AG04449 (cell line): Measurements from ENCODE around the gene RNASE3.
A peak's percentile ranks its signal among the peaks of the same experiment; 100 is the strongest.

Experiments
- CTCF ChIA-PET: fragments of 350-600 bp; formaldehyde crosslinking; extraction: SDS; loops from one replicate; lab custom pipeline; 2021; ENCODE audit warnings: antibody characterized with exemption; lab: Yijun Ruan, JAX
- POLR2A ChIA-PET: fragments of 400-600, 350-600 bp; formaldehyde crosslinking; extraction: SDS; loops from one replicate; lab custom pipeline; 2020; ENCODE audit warnings: antibody characterized with exemption, inconsistent platforms; lab: Yijun Ruan, JAX
- DNase-seq: peaks from one replicate; pipeline ENCODE4 v3.0.0-alpha.2; 2010; ENCODE audit warnings: low read depth, low spot score
- H3K4me3 ChIP-seq: 2 replicates; pipeline ENCODE4 v1.5.1; 2011; ENCODE audit warnings: low read depth, mild to moderate bottlenecking, control low read depth, low read length
- TF ChIP-seq, protein P1 (sequence below): IDR thresholded peaks from one replicate; pipeline ENCODE4 v1.5.1; 2011; ENCODE audit warnings: mild to moderate bottlenecking, moderate library complexity, low read length, control low read depth, inconsistent platforms; ENCODE audit not compliant: insufficient read depth; ENCODE audit errors: missing control alignments

RNASE3 gene

DNA sequence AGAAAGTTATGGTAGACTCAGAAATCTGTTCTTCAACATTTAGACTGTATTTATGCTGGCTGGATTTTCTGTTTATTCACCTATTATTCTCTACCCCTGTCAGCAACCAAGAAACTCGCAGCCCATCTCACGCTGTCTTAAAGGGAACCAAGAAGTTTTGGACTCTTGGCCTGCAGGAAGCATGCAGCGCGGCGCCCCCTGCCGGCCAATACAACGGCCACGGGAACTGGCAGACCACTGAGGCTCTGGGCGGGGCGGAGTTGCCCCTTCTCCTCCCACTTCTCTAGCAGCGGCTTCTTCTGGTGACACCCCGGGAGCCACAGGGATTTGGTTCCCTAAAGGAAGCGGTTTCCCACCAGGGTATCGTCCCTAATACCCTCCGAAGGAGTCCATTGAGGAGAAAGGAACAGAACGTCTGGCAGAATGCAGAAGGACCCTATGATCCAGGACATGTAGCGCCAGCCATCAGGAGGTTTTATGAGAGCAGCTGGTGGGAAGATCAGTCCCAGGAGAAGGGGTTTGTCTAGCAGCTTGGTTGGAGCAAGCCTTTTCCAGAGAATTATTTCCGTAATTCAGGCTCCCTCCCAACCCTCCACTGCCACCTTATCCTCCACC, 43.1 kb downstream of the RNASE3 start:
- H3K4me3 ChIP-seq, result no peak overlapping the region
- POLR2A ChIA-PET, result no interaction called here
- no peak for DNase-seq
- TF ChIP-seq, protein P1, sequence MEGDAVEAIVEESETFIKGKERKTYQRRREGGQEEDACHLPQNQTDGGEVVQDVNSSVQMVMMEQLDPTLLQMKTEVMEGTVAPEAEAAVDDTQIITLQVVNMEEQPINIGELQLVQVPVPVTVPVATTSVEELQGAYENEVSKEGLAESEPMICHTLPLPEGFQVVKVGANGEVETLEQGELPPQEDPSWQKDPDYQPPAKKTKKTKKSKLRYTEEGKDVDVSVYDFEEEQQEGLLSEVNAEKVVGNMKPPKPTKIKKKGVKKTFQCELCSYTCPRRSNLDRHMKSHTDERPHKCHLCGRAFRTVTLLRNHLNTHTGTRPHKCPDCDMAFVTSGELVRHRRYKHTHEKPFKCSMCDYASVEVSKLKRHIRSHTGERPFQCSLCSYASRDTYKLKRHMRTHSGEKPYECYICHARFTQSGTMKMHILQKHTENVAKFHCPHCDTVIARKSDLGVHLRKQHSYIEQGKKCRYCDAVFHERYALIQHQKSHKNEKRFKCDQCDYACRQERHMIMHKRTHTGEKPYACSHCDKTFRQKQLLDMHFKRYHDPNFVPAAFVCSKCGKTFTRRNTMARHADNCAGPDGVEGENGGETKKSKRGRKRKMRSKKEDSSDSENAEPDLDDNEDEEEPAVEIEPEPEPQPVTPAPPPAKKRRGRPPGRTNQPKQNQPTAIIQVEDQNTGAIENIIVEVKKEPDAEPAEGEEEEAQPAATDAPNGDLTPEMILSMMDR, result peak; percentile 48
- CTCF ChIA-PET, result interaction anchor here (1.6 kb wide), 1 partner anchor 9 kb away, joined by 3 read pairs; no protein-coding TSS in a partner anchor

DNA sequence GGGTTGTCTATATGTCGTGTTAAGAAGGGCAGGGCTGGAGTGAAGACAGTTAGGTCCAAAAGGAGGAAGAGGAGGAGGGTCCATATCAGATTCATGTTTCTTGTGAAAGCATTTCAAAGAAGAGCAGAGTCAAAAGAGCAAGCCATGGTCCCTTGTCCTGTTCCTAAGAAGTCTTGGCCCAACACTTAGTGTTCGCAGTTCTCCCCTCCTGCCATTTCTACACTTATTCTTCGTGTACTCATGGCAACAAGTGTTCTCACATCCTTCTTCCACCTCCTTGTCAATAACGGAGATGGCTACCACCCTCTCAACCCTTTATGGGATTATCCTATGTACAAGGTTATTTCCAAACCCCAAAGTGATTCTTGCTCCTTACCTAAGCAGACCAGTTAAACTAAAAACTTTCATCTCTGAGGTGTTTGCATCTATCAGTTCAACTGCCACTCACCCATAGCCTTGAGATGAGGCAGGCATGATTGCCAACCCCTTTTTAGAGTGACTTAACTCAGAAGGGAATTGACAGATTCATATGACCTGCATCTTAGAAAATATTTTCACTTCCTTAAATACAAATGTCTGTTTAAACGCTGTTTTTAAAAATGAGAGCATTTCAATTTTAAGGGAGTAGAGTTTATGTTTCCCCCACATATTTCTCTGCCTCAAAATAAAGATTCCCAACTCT, 44.3 kb downstream of the RNASE3 start:
- no peak overlapping the region for H3K4me3 ChIP-seq
- TF ChIP-seq, protein P1, result no peak
- CTCF ChIA-PET, result no interaction called here
- DNase-seq, result no peak
- POLR2A ChIA-PET, result no interaction called here
